NOMO-1 treated with dmso at 0.1 percent for 144 hours (cell line): ENCODE results near the gene AOPEP.
"Not testable (repeated sequence)": the region's sequence is repeated elsewhere in the genome, so short reads cannot be mapped to it uniquely, and the experiment has no call there.

Source experiments
- DNase-seq: peaks from one replicate; lab custom pipeline; 2025; ENCODE audit not compliant: unreplicated experiment; lab: John Stamatoyannopoulos, UW

Gene AOPEP

GRCh38 chr9:94867281-94867841, 140.9 kb downstream of the AOPEP start:
- DNase-seq, result no peak

DNA sequence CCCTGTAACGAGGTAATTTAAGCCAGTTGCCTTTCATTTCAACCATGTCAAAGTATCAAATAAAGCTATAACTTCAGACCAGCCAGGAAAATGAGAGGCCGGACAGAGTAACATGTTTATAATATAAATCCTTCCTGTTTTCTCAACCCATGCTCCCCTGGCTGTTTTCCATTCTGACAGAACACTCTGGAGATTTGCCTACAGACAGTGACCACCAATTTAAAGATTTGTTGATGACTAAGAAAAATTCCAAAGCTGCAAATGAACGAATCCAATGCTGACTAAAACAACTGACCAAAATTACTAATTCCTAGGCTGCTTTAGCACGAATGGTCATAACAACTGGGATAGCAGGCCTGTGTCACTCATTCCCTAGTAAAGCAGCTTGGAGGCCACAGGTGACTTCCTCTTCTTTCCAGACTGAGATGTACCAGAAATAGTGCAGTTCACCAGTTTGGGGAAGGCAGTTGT, 141.4 kb downstream of the AOPEP start:
- DNase-seq, result no peak

GRCh38 chr9:94868464-94868863, 142.0 kb downstream of the AOPEP start:
- no peak for DNase-seq

- no peak for DNase-seq
These were observed 142.9 kb downstream of the AOPEP start for GRCh38 chr9:94869415-94869843.

GRCh38 chr9:94870465-94870792, 143.9 kb downstream of the AOPEP start:
- DNase-seq, result no peak

DNA sequence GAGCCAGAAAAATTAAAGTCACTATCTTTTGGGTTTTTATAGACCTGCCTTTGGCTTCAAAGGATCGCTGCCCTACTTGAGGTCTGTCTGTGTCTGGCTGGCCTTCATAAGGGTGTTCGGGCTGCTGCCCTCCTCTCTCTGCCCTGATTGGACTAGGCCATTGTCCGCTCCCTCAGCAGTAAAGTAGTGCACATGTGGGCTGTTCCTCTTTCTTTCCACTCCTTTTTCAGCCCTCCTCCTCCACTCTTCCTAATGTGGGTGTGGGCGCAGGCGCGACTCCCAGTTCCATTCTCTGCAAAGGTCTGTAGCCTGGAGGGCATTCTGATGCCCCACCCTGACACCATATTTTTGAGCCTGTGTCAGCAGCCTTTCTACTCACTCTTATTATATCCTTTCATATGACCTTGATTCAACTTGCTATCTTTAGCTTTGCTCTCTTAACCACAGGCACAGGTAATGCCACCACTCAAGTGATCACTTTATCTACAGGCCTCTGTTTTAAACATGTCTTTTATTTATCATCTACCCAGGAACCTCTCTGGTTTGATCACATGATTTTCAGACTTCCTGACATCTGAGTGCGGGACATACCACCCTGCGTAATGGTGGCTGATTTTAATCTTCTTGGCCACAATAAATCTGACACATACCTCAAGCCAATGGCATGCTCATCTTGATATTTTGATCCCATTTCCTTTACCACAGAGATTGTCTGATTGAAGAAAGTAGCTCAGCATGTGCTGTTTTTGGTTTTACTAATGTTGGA, 144.5 kb downstream of the AOPEP start:
- no peak for DNase-seq

- no peak for DNase-seq
These were observed 145.8 kb downstream of the AOPEP start for GRCh38 chr9:94872083-94872833.

DNA sequence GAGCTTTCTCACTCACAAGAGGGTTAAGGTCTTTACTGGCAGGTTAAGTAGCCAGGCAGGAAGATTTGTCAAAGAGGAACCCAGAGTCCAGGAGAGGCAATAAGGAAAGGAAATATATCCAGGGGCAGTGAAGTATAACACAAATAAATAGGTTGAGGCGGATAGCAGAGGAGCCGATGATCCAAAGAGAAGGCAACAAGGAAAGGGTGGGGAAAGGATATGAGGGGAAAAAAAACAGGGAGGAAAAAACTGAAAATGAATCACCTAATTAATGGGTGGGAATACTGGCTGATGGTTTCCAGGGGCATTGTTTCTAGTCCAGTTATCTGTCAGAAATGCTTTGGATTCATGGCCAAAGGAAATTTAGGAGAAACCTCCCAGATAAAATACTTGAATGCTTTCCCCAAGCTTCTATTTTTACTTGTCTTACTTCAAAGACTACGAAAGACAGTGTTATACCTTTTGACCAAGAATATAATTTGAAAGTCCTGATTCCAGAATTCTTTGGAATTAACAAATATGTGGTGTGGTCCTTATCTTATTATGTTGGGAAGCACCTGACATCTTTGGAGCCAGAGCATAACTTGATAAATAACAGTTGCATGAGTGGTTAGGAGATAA, 146.5 kb downstream of the AOPEP start:
- no peak for DNase-seq

GRCh38 chr9:94874316-94874715, 147.8 kb downstream of the AOPEP start:
- DNase-seq, result no peak

GRCh38 chr9:94875300-94876020, 149.0 kb downstream of the AOPEP start:
- no peak for DNase-seq

- DNase-seq, result not testable (repeated sequence)
These were observed 152.3 kb downstream of the AOPEP start for GRCh38 chr9:94878804-94879203.

- DNase-seq, result no peak
These were observed 152.7 kb downstream of the AOPEP start for GRCh38 chr9:94879230-94879629.

DNA sequence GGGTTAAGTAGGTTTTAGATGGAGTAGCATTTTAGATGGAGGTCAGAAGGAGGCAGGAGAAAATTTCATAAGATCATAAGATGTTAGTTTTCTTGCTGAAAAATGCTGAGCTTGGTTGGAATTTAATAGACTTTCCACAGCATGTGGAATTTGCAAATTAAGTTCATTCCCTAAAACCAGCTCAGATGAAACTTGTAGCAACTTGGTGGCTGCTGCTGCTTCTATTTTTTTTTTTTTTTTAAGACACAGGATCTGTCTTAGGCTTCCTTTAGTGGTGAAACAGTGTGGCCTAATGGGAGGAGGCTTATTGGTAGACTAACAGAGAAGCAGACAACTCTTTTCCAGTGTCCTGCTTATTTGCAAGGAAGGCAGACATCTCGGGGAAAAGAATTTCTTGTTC, 154.5 kb downstream of the AOPEP start:
- DNase-seq, result no peak

DNA sequence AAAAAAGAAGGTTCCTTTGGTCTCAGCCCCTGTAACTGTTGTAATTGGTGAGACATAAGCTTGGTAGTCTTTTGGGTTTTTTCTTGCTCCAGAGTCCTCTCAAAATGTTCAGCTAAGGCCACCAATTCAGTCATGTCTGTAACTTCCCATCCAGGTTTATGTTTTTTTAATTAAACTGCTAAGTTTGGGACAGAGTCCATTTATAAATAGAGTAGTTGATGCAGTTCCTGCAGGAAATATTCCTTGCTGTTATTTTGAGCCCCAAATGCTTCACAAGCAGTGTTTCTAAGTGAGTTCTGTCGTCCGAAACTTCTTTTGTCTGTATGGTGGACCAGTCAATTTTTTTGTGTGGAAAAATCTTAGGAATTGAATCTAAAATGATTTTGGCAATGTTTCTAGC, 155.0 kb downstream of the AOPEP start:
- no peak for DNase-seq

DNA sequence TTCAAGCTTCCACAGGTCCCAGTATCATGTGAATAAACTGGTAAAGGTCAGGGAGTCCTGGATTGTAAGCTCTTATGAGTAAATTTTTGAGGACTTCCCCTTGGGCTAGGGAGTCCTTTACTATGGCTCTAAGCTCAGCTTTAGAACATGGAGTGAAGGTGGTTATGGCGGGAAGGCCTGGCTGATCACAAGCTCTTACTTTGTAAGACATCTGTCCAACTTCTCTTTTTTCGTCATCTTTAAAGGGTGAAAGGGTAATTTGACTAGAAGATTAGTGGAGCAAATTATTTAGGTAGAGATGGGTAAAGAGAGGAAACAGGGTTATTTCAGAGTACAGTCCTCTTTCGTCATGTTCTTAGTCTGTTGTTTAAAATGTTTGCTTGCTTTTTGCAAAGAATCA, 155.4 kb downstream of the AOPEP start:
- DNase-seq, result peak; percentile 49

GRCh38 chr9:94882966-94883641, 156.6 kb downstream of the AOPEP start:
- DNase-seq, result no peak

- DNase-seq, result no peak
These were observed 159.5 kb downstream of the AOPEP start for GRCh38 chr9:94885854-94886447.

- DNase-seq, result no peak
These were observed 161.2 kb downstream of the AOPEP start for GRCh38 chr9:94887721-94888120.

- no peak for DNase-seq
These were observed 162.3 kb downstream of the AOPEP start for GRCh38 chr9:94888775-94889174.

- no peak for DNase-seq
These were observed 163.1 kb downstream of the AOPEP start for GRCh38 chr9:94889628-94890027.
